Mononuclear cell (primary cell): ENCODE measurements around the gene CKLF. TPM values are rescaled to one million over a fixed set of nuclear protein-coding genes. Genes with fewer than 3 reads are reported as not detected.

Experiments used
- H3K27me3 ChIP-seq: 2 replicates; pipeline ENCODE4 v1.6.0; 2011; ENCODE audit warnings: low read length, control low read depth; ENCODE audit not compliant: insufficient read depth
- H3K4me1 ChIP-seq: 2 replicates; pipeline ENCODE4 v1.5.1; 2011; ENCODE audit warnings: mild to moderate bottlenecking, low read length, control low read depth; ENCODE audit not compliant: insufficient read depth
- H3K4me3 ChIP-seq: 2 replicates; pipeline ENCODE4 v1.5.1; 2011; ENCODE audit warnings: mild to moderate bottlenecking, low read length, moderate library complexity
- H3K9me3 ChIP-seq: 2 replicates; pipeline ENCODE4 v1.5.1; 2011; ENCODE audit warnings: low read depth, mild to moderate bottlenecking, control low read depth, low read length
- total RNA-seq: library from RNA; depleted of rRNA; stranded (reverse); fragments of >200 nt; gene quantifications from one replicate; pipeline ENCODE4 v1.2.3, GENCODE V29; 2012

The CKLF gene
- total RNA-seq, 1 donor: 28.4 TPM

- no peaks in the 10 kb centered on the region for H3K9me3 ChIP-seq
- peaks cover 67% of the 10 kb centered on the region for H3K4me1 ChIP-seq
- no peak overlapping the region for H3K4me3 ChIP-seq
- no peaks in the 10 kb centered on the region for H3K27me3 ChIP-seq
These were observed 26.8 kb upstream of the CKLF start for GRCh38 chr16:66525396-66526180.

- H3K27me3 ChIP-seq: no peaks in the 10 kb centered on the region
- peaks cover 40% of the 10 kb centered on the region for H3K4me1 ChIP-seq
- no peaks in the 10 kb centered on the region for H3K9me3 ChIP-seq
- no peak overlapping the region for H3K4me3 ChIP-seq
These were observed 24.1 kb upstream of the CKLF start for GRCh38 chr16:66528294-66528693.

DNA sequence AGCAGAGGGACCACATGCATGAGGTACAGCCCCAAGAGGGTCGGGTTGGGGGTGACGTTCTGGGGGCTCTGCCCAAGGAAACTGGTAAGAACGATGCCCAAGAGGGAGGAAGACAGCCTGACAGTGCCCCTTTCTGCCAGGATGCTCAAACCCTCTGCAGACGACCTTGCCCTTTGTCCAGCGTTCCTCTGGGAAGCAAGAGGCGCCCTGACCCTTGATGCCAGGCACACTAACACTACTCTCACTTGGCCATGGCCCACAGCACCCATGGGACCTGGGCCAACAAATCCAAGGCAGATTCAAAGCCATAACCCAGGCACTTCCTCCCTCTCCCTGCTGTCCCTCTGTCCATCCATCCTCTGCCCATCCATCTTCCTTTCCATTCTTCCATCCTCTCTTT, 22.9 kb upstream of the CKLF start:
- Histone ChIP-seq H3K9me3 (no peaks in the 10 kb centered on the region), H3K4me1 (peaks cover 28% of the 10 kb centered on the region), H3K27me3 (no peaks in the 10 kb centered on the region), H3K4me3 (no peak overlapping the region)

DNA sequence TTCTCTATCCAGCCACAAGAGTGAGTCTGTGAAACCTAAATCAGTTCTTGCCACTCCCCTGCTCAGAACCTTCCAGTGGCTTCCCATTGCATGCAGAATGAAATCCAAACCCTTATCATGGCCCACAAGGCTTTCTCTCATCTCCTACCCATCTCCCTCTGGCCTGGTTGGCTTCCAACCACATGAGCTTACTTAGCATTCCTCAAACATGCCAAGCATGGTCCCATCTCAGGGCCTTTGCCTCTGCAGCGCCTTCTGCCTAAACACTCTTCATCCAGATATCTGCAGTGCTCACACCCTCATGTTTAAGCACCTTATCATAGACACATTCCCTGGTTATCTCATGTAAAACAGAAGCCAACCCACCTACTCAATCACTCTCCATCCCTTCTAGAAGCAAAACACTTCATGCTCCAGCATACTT, 18.0 kb upstream of the CKLF start:
- Histone ChIP-seq H3K9me3 (no peaks in the 10 kb centered on the region), H3K27me3 (no peaks in the 10 kb centered on the region), H3K4me3 (no peak overlapping the region), H3K4me1 (peaks cover 6% of the 10 kb centered on the region)

DNA sequence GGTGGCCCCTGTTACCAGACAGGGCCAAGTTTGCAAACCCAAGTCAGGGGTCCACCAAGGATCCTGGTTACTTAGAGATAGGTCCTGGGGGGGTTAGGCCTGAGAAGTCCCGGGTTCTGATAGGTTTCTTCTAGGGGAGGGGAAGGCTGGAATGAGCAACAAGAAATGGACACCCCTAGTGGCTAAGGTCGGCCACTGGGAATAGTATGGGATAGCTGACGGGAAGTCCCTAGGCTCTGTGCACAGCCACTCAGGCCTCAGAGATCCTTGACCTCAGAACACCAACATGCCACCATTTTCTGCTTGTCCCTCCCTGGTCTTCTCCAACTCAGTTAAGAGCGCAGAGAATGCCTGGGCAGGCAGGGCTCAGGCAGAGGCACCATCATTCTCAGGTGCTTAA, 15.9 kb upstream of the CKLF start:
- no peak overlapping the region for H3K4me3 ChIP-seq
- no peaks in the 10 kb centered on the region for H3K9me3 ChIP-seq
- H3K27me3 ChIP-seq: no peaks in the 10 kb centered on the region
- peaks cover 15% of the 10 kb centered on the region for H3K4me1 ChIP-seq

- H3K27me3 ChIP-seq: no peaks in the 10 kb centered on the region
These were observed 15.1 kb upstream of the CKLF start for GRCh38 chr16:66537236-66537635.

GRCh38 chr16:66538910-66539309, 13.5 kb upstream of the CKLF start:
- Histone ChIP-seq H3K4me3 (no peak overlapping the region), H3K4me1 (peaks cover 23% of the 10 kb centered on the region), H3K27me3 (no peaks in the 10 kb centered on the region), H3K9me3 (no peaks in the 10 kb centered on the region)

More at GRCh38 chr16:66537236-66537635, 15.1 kb upstream of the CKLF start:
- no peak overlapping the region for H3K4me3 ChIP-seq
- no peaks in the 10 kb centered on the region for H3K9me3 ChIP-seq
- peaks cover 15% of the 10 kb centered on the region for H3K4me1 ChIP-seq

GRCh38 chr16:66539623-66540469, 12.5 kb upstream of the CKLF start:
- H3K4me3 ChIP-seq: no peak overlapping the region
- H3K4me1 ChIP-seq: peaks cover 32% of the 10 kb centered on the region
- no peaks in the 10 kb centered on the region for H3K9me3 ChIP-seq

DNA sequence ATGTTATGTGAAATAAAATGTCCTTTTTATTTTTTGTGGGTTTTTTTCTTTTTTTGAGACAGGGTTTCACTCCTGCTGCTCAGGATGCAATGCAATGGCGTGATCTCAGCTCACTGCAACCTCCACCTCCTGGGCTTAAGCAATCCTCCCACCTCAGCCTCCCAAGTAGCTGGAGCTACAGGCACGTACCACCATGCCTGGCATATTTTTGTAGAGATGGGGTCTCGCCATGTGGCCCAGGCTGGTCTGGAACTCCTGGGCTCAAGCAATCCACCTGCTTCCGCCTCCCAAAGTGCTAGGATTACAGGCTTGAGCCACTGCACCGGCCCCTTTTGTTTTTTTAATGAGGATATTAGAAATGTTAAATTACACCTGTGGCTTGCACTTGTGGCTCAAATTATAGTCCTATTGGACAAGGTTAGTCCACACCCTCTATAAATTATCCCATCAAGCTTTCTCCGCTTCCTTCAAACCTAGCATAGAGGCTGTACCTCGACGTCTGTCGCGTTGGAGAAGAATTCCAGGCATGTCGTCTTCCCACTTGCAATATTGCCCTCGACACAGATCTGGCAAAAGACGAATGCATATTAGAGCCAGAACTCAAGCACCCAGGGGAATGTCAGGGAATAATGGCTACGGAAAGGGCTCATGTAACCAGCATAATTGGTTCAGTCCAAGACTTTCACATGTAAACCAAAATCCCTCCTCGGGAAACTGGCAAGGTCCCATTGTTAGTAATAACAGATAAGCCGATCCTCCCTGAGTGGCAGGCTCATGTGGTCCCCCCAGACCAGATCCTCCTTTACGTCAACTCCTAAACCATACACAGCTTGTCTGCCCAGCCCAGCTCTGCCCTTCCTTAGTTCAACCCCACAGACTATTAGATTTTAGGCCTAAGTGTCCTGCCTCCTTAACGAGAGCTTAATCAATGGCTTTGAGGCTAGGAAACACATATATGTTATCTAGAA, 10.7 kb upstream of the CKLF start:
- no peaks in the 10 kb centered on the region for H3K9me3 ChIP-seq

More at GRCh38 chr16:66539623-66540469, 12.5 kb upstream of the CKLF start:
- H3K27me3 ChIP-seq: no peaks in the 10 kb centered on the region

GRCh38 chr16:66542396-66542795, 10.0 kb upstream of the CKLF start:
- Histone ChIP-seq H3K27me3 (no peaks in the 10 kb centered on the region), H3K4me1 (peaks cover 52% of the 10 kb centered on the region), H3K4me3 (no peak overlapping the region), H3K9me3 (no peaks in the 10 kb centered on the region)

More for the DNA sequence above, 10.7 kb upstream of the CKLF start:
- H3K4me3 ChIP-seq: no peak overlapping the region
- peaks cover 45% of the 10 kb centered on the region for H3K4me1 ChIP-seq
- no peaks in the 10 kb centered on the region for H3K27me3 ChIP-seq

DNA sequence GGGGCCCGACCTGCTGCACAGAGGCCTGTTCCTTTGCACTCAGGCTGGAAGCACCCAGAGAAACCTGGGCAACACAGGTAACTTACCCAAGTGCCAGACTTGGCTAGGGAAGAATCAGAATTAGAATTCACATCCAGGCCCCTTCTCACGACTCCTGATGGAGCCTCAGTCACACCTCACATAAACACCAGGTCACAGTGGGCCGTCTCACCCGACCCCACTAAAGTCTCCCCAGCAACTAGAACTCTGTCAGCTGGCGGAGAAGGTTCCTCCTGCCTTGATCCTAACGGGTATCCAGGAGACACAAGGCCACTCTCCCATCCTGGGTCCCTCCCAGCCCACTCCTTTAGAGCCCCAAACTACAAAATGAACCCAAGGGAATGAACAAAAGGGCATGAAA, 8.8 kb upstream of the CKLF start:
- no peak overlapping the region for H3K4me3 ChIP-seq
- no peaks in the 10 kb centered on the region for H3K27me3 ChIP-seq
- H3K9me3 ChIP-seq: no peaks in the 10 kb centered on the region
- peaks cover 63% of the 10 kb centered on the region for H3K4me1 ChIP-seq

- Histone ChIP-seq H3K9me3 (no peaks in the 10 kb centered on the region), H3K4me3 (no peak overlapping the region), H3K4me1 (peaks cover 64% of the 10 kb centered on the region), H3K27me3 (no peaks in the 10 kb centered on the region)
These were observed 8.2 kb upstream of the CKLF start for GRCh38 chr16:66544016-66544757.

DNA sequence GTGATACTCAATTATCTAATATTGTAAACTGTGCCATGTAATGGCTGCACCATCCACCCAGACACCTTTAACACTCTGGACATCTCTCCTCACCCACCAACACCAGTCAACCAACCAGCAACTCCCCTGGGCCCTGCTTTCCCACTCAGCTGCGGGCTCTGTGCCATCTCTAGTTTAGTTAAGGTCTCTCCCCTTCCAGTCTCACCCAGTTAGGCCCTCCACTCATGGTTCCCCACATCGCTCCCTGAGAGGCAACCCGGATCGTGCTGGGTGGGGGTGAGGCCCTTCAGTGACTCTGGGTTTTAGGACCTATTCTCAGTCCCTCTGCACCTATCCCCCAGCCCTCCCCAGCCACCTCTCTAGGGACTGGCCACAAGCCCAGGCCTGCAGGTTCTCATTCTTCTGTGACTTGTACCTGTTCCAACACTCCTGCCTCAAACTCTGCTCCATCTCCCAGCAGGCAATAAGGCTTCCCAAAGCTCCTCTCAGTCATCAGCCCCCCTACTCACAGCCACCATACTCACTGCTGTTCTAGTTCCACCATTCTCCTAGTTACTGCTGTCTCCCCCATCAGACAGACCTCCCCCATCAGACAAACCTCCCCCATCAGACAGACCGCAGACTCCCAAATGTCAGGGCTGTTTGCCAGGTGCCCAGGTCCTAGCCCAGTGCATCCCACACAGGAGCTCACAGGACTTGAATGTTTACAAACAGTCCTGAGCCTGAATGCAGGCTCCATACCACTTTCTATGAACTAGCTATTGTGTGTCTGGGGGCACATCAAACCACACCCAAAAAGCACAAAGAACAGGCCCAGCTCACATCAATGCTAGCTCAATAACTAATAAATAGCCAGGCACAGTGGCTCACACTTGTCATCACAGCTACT, 5.0 kb upstream of the CKLF start:
- Histone ChIP-seq H3K4me3 (no peak overlapping the region), H3K9me3 (no peaks in the 10 kb centered on the region), H3K4me1 (peaks cover 84% of the 10 kb centered on the region), H3K27me3 (no peaks in the 10 kb centered on the region)
